ENCODE results near the gene EFEMP2. TPM values are rescaled to one million over a fixed set of nuclear protein-coding genes. Genes with fewer than 3 reads are reported as not detected.

EFEMP2 gene
- total RNA-seq, 1 experiment from 2014 or later = 1.4 TPM

DNA sequence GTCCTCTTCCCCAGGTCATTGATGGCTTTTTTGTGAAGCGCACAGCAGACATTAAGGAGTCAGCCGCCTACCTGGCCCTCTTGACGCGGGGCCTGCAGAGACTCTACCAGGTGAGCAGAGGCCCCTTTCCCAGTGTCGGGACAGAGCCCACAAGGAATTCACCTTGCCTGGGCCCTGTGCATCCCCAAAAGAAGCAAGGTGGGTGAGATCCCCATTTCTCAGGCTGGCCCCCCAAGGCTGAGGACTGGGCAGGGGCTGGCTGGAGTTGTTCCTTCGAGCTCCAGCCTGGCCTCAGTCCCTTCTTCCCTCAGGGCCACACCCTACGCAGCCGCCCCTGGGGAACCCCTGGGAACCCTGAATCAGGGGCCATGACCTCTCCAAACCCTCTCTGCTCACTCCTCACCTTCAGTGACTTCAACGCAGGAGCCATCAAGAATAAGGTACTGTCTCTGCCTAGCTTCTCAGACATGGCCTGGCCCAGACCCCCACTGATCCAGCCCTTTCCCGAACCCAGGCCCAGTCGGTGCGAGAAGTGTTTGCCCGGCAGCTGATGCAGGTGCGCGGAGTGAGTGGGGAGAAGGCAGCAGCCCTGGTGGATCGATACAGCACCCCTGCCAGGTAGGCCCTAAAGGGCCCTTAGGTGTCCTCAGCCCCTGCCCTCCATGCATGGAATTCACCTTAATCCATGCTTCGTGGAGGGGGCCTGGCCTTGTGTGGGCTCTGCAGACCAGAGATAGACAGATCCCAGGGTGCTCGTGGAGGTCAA is 7.7 kb downstream of the EFEMP2 start:
- no peaks in the 10 kb centered on the region for H3K27me3 ChIP-seq (replicated peaks; ENCODE audit: control insufficient read depth, insufficient read depth, low read length)
- CTCF ChIA-PET = interaction anchor here (1.0 kb wide), 1 partner anchor 23 kb away, joined by 6 read pairs; the partner anchor contains the start of gene FIBP
- Mint-ChIP-seq H3K36me3 (ENCODE audit: insufficient read depth, unreplicated experiment) (peaks cover 52% of the 10 kb centered on the region), H3K4me3 (ENCODE audit: unreplicated experiment) (no peak overlapping the region), H3K9me3 (ENCODE audit: unreplicated experiment) (no peaks in the 10 kb centered on the region), H3K27me3 (ENCODE audit: insufficient read depth, unreplicated experiment) (no peaks in the 10 kb centered on the region), H3K4me1 (ENCODE audit: low read depth, unreplicated experiment) (peaks cover 4% of the 10 kb centered on the region), H3K27ac (ENCODE audit: unreplicated experiment) (no peak overlapping the region)
- no peak for TF ChIP-seq CTCF (IDR thresholded peaks at IDR 0.05; ENCODE audit: insufficient read depth in 1 of 2, low read depth in 1 of 2, low read length in 1 of 2, severe bottlenecking in 1 of 2, unreplicated experiment in 1 of 2)
- DNase-seq = no peak
- intact Hi-C loops (cut with micrococcal nuclease; ENCODE audit: unreplicated experiment) = no loop called here
- POLR2A ChIA-PET = interaction anchor here (0.7 kb wide), 1 partner anchor 65 kb away, joined by 3 read pairs; no protein-coding TSS in a partner anchor
- H3K4me3 ChIP-seq (ENCODE audit: low read depth, low read length) = no peak overlapping the region
- no TSS peak for BruUV-seq (replicated peaks)
- H3K9me3 ChIP-seq = no peaks in the 10 kb centered on the region
- no peaks in the 10 kb centered on the region for H3K36me3 ChIP-seq (ENCODE audit: control insufficient read depth, insufficient read depth, low read length)
- H3K4me1 ChIP-seq = peaks cover 8% of the 10 kb centered on the region

DNA sequence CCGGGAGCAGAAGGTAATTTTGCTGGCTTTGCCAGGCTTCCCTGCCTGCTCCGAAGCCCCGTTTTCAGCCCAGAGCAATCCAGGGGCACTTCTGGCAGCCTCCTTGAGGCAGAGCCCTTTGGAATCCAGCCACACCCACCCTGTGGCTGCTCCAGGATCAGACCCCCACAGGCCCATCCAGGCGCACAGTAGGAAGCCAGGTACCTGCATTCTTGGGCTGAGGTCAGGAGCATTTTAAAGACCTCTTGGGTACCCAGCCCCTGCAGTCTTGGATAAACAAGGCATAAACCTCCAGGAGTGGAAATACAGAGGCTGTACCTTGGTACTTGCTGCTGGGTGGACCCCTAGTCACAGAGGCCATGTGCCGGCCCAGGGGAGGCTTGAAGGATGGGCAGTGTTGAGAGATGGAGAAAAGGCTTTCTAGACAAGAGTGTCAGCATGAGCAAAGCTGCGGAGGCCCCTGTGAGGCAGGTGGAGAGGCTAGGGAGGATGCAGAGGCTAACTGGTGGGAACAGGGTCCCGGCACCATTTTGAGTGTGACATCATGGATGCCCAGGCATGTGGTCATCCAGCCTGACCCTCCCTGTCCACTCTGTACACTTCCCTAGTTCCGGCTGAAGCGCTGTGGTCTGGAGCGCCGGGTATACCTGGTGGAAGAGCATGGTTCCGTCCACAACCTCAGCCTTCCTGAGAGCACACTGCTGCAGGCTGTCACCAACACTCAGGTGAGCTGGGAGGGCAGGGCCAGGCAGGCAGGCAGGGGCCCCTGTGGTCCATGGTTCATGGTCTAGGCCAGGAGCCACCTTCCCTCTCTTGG is 8.5 kb downstream of the EFEMP2 start:
- no peaks in the 10 kb centered on the region for H3K36me3 ChIP-seq (ENCODE audit: control insufficient read depth, insufficient read depth, low read length)

More for the DNA sequence above, 8.5 kb downstream of the EFEMP2 start:
- ChIA-PET CTCF (interaction anchor here (1.0 to 7.7 kb wide), 2 partner anchors 24 kb away, joined by 6 to 241 read pairs; partner anchors contain the start of genes CCDC85B and FIBP), POLR2A (no interaction called here)
- H3K27me3 ChIP-seq (replicated peaks; ENCODE audit: control insufficient read depth, insufficient read depth, low read length) = no peaks in the 10 kb centered on the region
- no peaks in the 10 kb centered on the region for H3K9me3 ChIP-seq
- DNase-seq = peak in 1 of 2 experiments; percentile 31
- intact Hi-C loops (cut with micrococcal nuclease; ENCODE audit: unreplicated experiment) = no loop called here
- H3K4me3 ChIP-seq (ENCODE audit: low read depth, low read length) = no peak overlapping the region
- BruUV-seq (replicated peaks) = no TSS peak
- Mint-ChIP-seq H3K4me1 (ENCODE audit: low read depth, unreplicated experiment) (peaks cover 8% of the 10 kb centered on the region), H3K4me3 (ENCODE audit: unreplicated experiment) (no peak overlapping the region), H3K9me3 (ENCODE audit: unreplicated experiment) (no peaks in the 10 kb centered on the region), H3K27ac (ENCODE audit: unreplicated experiment) (no peak overlapping the region), H3K27me3 (ENCODE audit: insufficient read depth, unreplicated experiment) (no peaks in the 10 kb centered on the region), H3K36me3 (ENCODE audit: insufficient read depth, unreplicated experiment) (peaks cover 55% of the 10 kb centered on the region)
- H3K4me1 ChIP-seq = peaks cover 8% of the 10 kb centered on the region
- no peak for TF ChIP-seq CTCF (IDR thresholded peaks at IDR 0.05; ENCODE audit: insufficient read depth in 1 of 2, low read depth in 1 of 2, low read length in 1 of 2, severe bottlenecking in 1 of 2, unreplicated experiment in 1 of 2)
